Spleen (tissue), 7 donors: ENCODE measurements around the gene ATXN7L2.

Source experiments
- CTCF ChIP-seq, 11 experiments: fragments of 200-600 bp in 7 of 11; fragments of 450-650 bp in 4 of 11; sonication (generic) in 4 of 11; IDR thresholded peaks in 8 of 11; conservative IDR thresholded peaks in 3 of 11; 1 replicate in 7 of 11; 2 replicates in 4 of 11; pipeline versions ENCODE4 v1.4.0 to v1.8.0; 2016 to 2021; ENCODE audit warnings: antibody characterized with exemption in 11 of 11, inconsistent platforms in 4 of 11, mild to moderate bottlenecking in 1 of 11
- POLR2A ChIP-seq, 3 donors: fragments of 450-650 bp; IDR thresholded peaks; one replicate each; pipeline ENCODE4 v1.5.1; 2017; ENCODE audit warnings: antibody characterized with exemption in 3 of 3, mild to moderate bottlenecking in 1 of 3
- POLR2AphosphoS5 ChIP-seq, 3 donors: sonication (generic); formaldehyde crosslinking; IDR thresholded peaks; one replicate each; pipeline ENCODE4 v1.5.1; 2017; ENCODE audit warnings: antibody characterized with exemption in 3 of 3
- donor health status: DM: no; HTN: no; CAD: no; lungs with moderate emphysema.
- donor health status: DM: no; HTN: no; CAD: no.
- donor health status: DM: no; HTN: no; CAD: no.

DNA sequence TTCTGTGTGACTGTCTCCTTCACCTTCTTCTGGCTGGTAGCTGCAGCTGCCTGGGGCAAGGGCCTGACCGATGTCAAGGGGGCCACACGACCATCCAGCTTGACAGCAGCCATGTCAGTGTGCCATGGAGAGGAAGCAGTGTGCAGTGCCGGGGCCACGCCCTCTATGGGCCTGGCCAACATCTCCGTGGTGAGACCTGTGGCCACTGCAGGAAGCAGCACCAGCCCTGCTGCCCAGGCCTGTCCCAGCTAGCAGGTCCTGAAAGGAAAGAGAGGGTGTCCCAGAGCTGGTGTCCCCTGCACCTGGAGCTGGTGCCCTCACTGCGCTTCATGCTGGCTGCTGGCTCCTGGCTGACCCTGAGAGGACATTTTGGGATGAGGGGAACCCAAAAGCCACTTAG is 5.9 kb upstream of the ATXN7L2 start:
- TF ChIP-seq CTCF (IDR thresholded peaks at IDR 0.05 in 8 of 11, conservative IDR thresholded peaks at IDR 0.05 in 3 of 11) (no peak), POLR2A (IDR thresholded peaks at IDR 0.05) (no peak), POLR2AphosphoS5 (IDR thresholded peaks at IDR 0.05) (no peak)
